NK-92 treated with Interleukin-12 subunit alpha and Interleukin-12 subunit beta, amount 100 ng/mL, for 24 hours (cell line): ENCODE data around the gene SNAP29.
A peak's percentile ranks its signal among the peaks of the same experiment; 100 is the strongest.
"Not testable (repeated sequence)": the region's sequence is repeated elsewhere in the genome, so short reads cannot be mapped to it uniquely, and the experiment has no call there.

Experiments used
- DNase-seq: peaks from one replicate; lab custom pipeline; 2025; lab: John Stamatoyannopoulos, UW

Gene SNAP29

DNA sequence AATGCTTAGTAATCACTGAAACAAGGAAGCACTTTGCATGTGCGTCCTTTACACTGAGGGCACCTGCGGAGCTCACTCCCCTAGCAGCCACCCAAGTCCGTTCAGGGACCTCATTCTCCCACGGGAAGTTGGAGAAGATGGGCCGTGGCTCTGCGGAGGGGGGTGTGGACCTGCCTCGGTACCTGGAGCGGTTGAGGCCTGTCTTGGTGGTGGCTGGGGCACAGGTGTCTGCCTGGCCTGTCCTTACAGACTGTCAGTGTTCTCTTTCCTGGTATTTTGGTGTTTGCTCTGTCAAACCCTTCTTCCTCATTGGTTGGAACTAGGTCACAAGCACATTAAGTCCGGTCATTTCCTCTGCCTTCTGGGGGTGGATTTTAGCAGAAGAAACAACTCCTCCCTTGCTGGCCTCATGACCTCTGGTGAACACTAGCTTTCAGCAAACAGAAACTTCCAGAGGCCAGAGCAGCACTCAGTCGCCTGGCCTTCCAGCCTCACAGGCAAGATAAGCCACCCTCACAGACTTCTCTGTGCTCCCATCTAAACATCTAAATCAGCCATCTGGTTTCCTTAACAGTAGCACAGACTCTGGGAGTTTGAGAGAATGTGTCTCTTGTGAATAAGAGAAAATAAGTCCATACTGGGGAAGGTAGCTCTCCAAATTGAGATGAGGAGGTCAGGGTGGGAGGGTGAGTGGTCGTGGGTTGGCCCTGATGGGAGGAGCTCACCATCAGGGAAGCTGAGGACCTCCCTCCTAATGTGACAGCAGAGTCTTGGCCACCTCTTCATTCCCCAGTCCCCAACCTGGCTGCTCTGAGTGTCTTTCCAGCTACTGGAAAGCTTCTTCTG, 8.6 kb downstream of the SNAP29 start:
- no peak for DNase-seq

- DNase-seq: no peak
Measured at GRCh38 chr22:20868025-20868962, 9.5 kb downstream of the SNAP29 start.

- DNase-seq: no peak
Measured at GRCh38 chr22:20869234-20869633, 10.4 kb downstream of the SNAP29 start.

DNA sequence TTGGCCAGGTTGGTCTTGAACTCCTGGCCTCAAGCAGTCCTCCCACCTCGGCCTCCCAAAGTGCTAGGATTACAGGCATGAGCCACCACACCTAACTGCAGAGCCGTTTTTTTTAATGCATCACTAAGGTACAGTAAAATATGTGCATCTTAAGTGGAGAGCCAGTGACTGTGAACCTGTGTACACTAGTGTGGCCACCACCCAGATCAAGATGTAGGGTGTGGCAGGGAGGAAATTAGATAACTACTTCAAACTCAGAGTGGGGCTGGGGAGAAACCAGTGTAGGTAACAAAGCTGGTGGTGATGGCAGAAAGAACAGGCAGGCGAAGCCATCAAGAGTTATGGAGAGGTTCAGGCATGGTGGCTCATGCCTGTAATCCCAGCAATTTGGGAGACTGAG, 14.4 kb downstream of the SNAP29 start:
- DNase-seq: no peak

DNA sequence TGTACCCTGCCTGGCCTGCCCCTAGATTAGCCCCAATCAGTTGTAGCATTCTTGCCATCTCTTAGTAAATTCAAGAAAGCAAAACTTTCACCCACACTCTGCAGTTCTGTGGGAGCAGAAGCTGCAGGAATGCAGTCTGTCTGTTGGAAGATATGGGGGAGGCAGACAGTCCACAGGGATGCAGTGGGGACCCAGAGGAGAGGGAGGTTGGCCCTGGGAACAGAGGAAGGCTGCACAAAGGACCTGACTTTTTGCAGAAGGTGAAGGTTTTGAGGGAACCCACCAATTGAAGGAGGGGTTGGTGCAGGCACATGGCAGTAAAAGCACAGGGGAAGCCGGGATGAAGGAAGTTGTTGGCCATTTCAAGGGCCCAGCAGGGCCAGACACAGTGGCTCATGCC, 16.5 kb downstream of the SNAP29 start:
- DNase-seq: no peak

DNA sequence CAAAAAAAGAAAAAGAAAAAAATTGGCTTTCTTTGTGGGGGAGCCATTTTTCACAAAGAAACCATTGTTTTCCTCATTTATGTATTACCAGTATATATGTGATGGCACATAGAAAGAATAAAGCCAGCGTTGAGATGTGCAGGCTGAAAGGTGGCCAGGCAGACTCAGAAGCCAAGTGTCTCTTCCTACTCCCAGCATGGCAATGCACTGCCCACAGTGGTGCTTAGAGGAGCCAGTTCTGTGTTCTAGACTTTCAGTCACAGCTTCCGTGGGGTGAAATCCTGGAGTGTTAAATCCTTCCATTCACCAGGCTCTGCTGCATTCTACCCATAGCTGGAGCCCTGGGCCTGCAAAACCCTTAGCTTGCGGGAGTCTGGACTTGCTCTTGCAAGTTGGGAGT, 18.9 kb downstream of the SNAP29 start:
- DNase-seq: no peak

GRCh38 chr22:20881231-20881630, 22.4 kb downstream of the SNAP29 start:
- no peak for DNase-seq

DNA sequence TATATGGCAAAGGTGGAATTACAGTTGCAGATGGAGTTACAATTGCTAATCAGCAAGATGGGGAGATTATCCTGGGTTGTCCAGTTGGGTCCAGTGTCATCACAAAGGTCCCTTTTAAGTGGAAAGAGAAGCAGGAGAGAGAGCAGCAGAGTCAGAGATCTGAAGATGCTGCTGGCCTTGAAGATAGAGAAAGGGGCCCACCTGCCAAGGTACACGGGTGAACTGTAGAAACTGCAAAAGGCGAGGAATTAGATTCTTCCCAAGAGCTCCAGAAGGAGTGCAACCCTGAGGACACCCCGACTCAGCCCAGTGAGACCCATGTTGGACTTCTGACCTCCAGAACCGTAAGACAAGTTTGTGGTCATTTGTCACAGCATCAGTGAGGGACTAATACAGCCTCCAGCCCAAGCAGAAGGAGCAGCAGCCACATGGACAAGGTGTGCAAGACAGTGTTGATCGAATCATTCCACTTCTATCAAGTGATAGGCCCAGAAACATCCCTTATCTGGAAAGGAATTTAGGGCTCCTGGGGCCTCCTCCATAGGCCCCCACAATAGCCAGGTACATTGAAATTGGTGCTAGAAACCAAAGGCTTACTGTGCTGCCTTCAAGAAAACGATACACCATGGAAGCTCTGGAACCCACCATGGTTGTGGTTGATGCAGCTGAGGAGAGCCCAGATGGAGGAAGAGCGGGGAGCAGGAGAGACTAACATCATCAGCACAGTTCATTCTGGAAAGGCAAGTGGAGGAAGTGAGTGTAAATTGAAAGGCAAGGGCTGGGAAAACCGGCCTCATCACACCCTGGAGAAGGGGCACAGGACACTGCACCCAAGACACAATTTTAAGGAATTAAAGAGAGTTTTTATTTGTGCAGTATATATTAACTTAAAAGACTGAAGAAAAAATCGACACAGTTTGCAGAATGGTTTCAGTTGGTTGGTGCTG, 23.3 kb downstream of the SNAP29 start:
- no peak for DNase-seq

GRCh38 chr22:20882855-20883254, 24.0 kb downstream of the SNAP29 start:
- DNase-seq: no peak

DNA sequence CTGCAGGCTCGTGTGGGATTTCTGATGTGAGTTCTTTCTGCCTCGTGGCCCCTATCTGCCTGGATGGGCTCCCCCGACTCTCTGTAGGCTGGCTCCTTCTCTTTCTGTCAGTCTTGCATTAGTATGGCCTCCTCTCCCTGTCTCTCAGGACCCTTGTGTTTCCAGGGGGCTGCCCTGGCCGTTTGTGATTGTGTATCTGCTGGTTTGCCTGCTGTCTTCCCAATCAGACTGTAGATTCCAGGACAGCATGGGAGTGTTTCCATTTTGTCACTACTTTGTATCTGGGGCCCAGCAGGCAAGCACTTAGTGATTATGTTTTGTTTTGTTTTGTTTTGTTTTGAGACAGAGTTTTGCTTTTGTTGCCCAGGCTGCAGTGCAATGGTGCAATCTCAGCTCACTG, 25.6 kb downstream of the SNAP29 start:
- DNase-seq: no peak

DNA sequence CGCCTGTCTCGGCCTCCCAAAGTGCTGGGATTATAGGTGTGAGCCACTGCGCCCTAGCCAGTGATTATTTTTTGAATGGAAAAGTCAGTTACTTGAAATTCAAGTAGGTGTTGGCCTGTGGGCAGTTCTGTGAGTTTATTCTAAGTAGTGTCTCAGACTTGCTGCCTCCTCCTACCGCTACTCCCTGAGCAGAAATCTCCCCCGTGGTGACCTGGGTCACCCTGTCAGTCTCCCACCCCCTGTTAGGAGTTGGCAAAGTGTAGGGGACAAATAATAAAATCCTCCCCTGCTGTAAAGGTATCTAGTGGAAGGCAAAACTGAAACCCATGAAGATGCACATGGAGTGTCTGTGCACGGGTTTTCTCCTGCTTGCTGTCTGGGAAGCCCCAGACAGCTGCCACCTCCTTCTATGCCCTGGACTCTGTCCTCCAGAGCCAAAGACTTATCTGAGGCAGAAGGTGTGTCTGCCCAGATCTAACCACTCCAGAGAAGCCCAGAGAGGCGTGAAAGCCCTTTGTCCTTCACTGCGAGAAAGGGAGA, 26.3 kb downstream of the SNAP29 start:
- DNase-seq: no peak

DNA sequence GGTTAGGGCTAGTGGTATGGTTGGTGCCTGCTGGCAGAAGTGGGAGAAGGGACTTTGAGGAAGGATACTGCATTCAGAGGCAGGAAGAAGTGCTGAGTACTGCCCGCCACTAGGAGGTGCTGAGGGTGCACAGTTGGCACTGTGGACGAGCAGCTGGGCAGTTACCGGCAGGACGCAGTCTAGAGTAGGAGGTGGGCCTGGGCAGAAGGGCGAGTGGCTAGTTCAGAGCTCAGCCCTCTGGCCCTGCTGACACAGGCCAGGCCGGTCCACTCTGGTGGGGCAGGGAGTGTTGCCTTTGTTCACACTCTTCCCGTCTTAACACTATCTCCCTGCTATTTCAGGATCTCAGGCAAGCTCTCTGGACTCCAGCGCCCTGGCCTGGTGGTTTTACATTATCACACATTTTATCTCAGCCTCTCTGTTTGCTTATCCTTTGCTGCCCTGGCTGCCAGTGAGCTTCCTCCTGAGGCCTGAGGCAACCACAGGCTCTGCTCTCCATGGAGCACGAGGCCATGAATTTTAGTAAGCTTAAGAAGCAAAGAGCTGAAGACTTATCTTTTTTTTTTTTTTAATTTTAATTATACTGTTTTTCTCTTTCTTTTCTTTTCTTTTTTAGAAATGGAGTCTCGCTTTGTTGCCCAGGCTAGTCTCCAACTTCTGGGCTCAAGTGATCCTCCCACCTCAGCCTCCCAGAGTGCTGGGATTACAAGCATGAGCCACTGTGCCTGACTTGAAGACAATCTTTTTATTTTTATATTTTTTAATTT, 26.9 kb downstream of the SNAP29 start:
- DNase-seq: no peak

DNA sequence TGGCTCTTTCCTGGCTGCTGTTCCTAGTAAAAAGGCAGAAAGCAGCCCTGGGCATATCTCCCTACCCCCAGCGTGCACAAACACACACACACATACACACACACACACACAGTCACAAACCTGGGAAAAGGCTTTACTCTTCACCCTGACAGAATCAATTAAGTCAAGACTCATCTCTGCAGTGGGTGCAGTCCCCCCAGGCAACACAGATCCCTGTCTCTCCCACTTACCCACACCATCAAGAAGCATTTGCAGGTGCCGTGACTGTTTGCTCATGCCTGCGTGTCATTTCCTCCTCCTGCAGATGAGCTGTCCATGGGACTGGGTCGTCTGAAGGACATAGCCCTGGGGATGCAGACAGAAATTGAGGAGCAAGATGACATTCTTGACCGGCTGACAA, 28.6 kb downstream of the SNAP29 start:
- DNase-seq: no peak

- DNase-seq: no peak
Measured at GRCh38 chr22:20889025-20889704, 30.4 kb downstream of the SNAP29 start.

DNA sequence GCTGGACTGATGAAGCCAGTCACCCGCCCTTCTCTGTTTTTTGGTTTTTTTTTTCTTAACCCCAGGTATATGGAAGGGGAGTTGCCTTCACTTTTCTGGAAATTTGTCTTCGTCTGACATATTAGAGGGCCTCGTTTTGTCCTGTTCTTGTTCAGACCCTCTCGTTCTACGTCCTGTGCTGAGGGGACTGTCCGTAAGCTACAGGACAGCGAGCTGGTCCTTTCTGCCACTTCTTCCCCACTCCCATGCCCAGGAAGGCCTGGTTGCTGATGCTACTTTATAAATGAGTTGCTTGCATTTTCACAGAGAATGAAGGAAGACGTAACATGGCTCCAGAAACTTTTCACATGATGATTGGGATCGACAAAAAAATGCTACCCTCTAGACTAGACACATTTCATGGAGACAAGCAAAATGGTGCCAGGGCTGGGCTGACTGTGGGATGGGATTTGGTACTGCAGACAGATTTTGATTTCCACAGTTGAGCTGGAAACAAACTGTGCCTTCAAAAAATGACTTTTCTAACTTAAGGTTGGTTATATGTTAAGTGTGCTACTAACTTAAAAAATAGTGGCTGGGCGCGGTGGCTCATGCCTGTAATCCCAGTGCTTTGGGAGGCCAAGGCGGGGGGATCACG, 31.2 kb downstream of the SNAP29 start:
- no peak for DNase-seq

GRCh38 chr22:20890975-20891374, 32.2 kb downstream of the SNAP29 start:
- no peak for DNase-seq

DNA sequence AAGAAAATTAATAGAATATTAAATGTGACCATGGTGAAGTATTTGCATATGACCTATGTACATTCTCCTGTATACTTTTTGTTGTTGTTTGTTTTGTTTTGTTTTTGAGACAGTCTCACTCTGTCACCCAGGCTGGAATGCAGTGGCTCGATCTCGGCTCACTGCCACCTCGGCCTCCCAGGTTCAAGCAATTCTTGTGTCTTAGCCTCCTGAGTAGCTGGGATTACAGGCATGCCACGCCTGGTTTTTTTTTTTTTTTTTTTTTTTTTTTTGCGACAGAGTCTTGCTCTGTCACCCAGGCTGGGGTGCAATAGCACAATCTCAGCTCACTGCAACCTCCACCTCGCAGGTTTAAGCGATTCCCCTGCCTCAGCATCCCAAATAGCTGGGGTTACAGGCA, 38.9 kb downstream of the SNAP29 start:
- DNase-seq: not testable (repeated sequence)

- DNase-seq: peak; percentile 3
Measured at GRCh38 chr22:20899827-20900423, 41.1 kb downstream of the SNAP29 start.
